Osteoblast (primary cell): ENCODE measurements around the gene ANTXRL. TPM values are rescaled to one million over a fixed set of nuclear protein-coding genes. Genes with fewer than 3 reads are reported as not detected.
"Not testable (repeated sequence)": the region's sequence is repeated elsewhere in the genome, so short reads cannot be mapped to it uniquely, and the experiment has no call there.

ENCODE experiments used
- DNase-seq: peaks from one replicate; pipeline ENCODE4 v3.0.0; 2011; ENCODE audit warnings: low spot score, mixed read lengths; ENCODE audit not compliant: insufficient read length; ENCODE audit errors: missing footprints
- H2AFZ ChIP-seq: 2 replicates; pipeline ENCODE4 v1.6.0; 2011; ENCODE audit warnings: mild to moderate bottlenecking, low read length
- H3K27ac ChIP-seq: 2 replicates; pipeline ENCODE4 v1.5.1; 2011; ENCODE audit warnings: mild to moderate bottlenecking, low read depth, low read length, moderate library complexity
- H3K27me3 ChIP-seq: 2 replicates; pipeline ENCODE4 v1.6.0; 2012; ENCODE audit warnings: mild to moderate bottlenecking, control low read depth, inconsistent platforms, low read length, moderate library complexity; ENCODE audit not compliant: insufficient read depth
- H3K36me3 ChIP-seq: 2 replicates; pipeline ENCODE4 v1.5.1; 2011; ENCODE audit warnings: mild to moderate bottlenecking, low read length, control low read depth, moderate library complexity; ENCODE audit not compliant: insufficient read depth
- H3K4me1 ChIP-seq: 2 replicates; pipeline ENCODE4 v1.5.1; 2011; ENCODE audit warnings: mild to moderate bottlenecking, low read length, control low read depth, moderate library complexity; ENCODE audit not compliant: insufficient read depth
- H3K4me2 ChIP-seq: 2 replicates; pipeline ENCODE4 v1.6.0; 2011; ENCODE audit warnings: mild to moderate bottlenecking, low read length; ENCODE audit not compliant: insufficient read depth
- H3K4me3 ChIP-seq: fragments of 200-600 bp; sonication (generic); 3 replicates; pipeline ENCODE4 v1.5.1; 2012; ENCODE audit warnings: mild to moderate bottlenecking, low read length, inconsistent platforms; ENCODE audit not compliant: insufficient read depth
- H3K79me2 ChIP-seq: 2 replicates; pipeline ENCODE4 v1.6.0; 2012; ENCODE audit warnings: mild to moderate bottlenecking, low read length, control low read depth, inconsistent platforms; ENCODE audit not compliant: insufficient read depth
- H3K9me3 ChIP-seq: 2 replicates; pipeline ENCODE4 v1.5.1; 2011; ENCODE audit warnings: low read depth, low read length, control low read depth
- H4K20me1 ChIP-seq: 2 replicates; pipeline ENCODE4 v1.6.0; 2012; ENCODE audit warnings: mild to moderate bottlenecking, low read length, control low read depth; ENCODE audit not compliant: insufficient read depth
- total RNA-seq: library from RNA; depleted of rRNA; stranded (reverse); fragments of >200 nt; gene quantifications from 2 replicates; pipeline ENCODE4 v1.2.3, GENCODE V29; 2012
- TF ChIP-seq, protein P1 (sequence below): IDR thresholded peaks from 2 replicates; pipeline ENCODE4 v1.5.1; 2011; ENCODE audit warnings: mild to moderate bottlenecking, low read depth, low read length, moderate library complexity; ENCODE audit errors: extremely low read depth

Gene ANTXRL
- total RNA-seq, 1 donor: not detected

DNA sequence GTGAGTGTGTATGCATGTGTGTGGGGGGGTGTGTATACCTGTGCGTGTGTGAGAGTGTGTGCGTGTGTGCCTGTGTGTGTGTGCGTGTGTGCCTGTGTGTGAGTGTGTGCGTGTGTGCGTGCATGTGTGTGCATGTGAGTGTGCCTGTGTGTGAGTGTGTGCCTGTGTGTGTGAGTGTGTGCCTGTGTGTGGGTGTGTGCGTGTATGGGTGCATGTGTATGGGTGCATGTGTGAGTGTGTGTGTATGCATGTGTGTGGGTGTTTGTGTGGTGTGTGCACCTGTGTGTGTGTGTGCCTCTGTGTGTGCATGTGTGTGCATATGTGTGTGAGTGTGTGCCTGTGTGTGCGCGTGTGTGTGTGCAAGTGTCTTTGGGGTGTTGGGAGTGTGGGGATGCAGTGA is 6.4 kb downstream of the ANTXRL start:
- DNase-seq: no peak
- Histone ChIP-seq H3K36me3 (no peaks in the 10 kb centered on the region), H3K79me2 (no peaks in the 10 kb centered on the region), H4K20me1 (no peaks in the 10 kb centered on the region), H3K27me3 (no peaks in the 10 kb centered on the region), H3K4me1 (no peaks in the 10 kb centered on the region), H3K27ac (no peak overlapping the region), H3K9me3 (no peaks in the 10 kb centered on the region), H2AFZ (no peak overlapping the region), H3K4me2 (no peak overlapping the region), H3K4me3 (no peak overlapping the region)
- TF ChIP-seq, protein P1, sequence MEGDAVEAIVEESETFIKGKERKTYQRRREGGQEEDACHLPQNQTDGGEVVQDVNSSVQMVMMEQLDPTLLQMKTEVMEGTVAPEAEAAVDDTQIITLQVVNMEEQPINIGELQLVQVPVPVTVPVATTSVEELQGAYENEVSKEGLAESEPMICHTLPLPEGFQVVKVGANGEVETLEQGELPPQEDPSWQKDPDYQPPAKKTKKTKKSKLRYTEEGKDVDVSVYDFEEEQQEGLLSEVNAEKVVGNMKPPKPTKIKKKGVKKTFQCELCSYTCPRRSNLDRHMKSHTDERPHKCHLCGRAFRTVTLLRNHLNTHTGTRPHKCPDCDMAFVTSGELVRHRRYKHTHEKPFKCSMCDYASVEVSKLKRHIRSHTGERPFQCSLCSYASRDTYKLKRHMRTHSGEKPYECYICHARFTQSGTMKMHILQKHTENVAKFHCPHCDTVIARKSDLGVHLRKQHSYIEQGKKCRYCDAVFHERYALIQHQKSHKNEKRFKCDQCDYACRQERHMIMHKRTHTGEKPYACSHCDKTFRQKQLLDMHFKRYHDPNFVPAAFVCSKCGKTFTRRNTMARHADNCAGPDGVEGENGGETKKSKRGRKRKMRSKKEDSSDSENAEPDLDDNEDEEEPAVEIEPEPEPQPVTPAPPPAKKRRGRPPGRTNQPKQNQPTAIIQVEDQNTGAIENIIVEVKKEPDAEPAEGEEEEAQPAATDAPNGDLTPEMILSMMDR: no peak

DNA sequence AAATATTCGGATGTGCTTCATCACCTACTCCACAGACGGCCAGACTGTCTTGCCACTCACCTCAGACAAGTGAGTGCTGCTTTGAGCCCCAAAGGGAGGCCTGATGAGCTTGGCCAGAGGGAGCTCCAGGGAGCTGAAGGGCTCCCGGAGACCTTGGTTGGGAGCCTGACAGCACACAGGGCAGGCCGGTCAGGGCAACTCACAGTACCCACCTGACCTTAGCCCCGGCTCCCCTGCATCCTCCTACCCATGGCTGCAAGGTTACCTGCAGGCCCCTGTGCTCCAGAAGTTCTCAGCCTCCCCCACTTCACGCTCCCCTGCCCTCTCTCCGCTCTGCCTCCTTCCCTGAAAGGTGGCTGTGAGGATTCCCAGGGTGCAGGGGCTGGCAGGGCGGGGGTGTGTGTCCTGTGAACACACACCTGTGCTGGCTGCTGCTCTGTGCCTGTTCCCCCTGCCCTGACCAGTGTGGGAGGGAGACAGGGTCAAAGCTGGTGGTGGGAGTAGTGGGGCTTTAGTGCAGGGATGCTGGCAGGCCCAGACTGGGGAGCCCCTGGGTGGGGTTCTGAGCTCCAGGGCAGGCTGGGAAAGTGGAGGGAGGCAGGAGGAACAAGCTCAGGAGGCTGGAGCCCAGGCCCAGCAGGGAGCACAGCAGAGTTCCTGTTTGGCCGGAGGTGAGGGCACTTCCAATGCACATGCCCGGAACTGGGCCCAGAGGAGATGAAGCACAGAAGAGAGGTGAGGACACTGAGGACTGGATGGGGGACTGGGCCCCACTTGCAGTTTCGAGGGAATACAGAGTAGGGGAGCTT is 7.2 kb downstream of the ANTXRL start:
- Histone ChIP-seq H3K9me3 (no peaks in the 10 kb centered on the region), H3K4me2 (no peak overlapping the region), H3K27me3 (no peaks in the 10 kb centered on the region), H3K4me3 (no peak overlapping the region), H3K36me3 (no peaks in the 10 kb centered on the region), H3K27ac (no peak overlapping the region), H3K79me2 (no peaks in the 10 kb centered on the region), H4K20me1 (no peaks in the 10 kb centered on the region), H3K4me1 (no peaks in the 10 kb centered on the region), H2AFZ (no peak overlapping the region)
- TF ChIP-seq, protein P1: peak; percentile 31
- peak; percentile 19 for DNase-seq

DNA sequence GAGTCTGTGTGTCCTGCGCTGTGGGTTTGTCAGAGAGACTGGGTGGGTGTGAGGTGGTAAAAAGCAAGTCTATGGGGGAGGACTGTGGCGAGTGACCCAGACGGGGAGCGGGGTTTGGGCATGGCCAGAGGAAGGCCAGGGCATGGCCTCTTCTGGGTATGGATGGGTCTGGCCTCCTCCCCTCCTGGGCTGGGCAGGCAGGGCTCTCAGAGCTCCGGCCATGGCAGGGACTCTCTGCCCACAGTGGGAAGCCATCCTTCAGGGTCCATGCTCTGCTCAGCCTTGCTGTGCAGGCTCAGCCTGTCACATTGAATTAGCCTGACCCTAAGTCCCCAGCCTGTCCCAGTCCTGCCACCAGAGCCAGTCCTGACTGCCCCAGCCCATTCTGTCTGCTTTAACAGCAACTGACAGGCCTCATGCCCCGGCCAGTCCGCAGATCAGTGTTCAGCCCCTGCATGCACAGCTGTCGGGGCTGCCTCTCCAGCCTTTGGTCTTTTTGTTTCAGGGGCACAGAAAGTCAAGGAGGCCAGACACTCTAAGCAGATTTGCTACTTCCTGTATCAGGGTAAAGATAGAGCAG is 7.9 kb downstream of the ANTXRL start:
- TF ChIP-seq, protein P1: no peak
- no peak overlapping the region for H3K27ac ChIP-seq

DNA sequence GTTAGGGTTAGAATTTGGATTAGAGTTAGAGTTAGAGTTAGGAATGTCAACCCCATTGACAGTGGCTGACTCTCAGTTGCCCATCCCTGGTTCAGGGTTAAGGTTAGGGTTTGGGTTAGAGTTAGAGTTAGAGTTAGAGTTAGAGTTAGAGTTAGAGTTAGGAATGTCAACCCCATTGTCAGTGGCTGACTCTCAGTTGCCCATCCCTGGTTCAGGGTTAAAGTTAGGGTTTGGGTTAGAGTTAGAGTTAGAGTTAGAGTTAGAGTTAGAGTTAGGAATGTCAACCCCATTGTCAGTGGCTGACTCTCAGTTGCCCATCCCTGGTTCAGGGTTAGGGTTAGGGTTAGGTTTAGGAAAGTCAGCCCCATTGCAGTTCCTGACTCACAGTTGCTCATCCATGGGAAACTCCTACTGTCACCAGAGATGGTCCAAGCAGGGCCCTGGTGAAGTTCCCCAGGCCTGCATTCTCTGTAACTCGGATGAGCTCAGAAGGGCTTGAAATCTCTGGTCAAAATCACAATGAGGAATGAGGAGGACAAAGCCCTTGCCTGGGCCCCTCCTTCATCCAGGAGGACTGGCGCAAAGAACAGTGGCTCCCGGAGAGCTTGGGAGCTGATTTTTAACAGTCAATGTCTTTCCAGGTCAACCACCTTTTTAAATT is 8.7 kb downstream of the ANTXRL start:
- H3K4me3 ChIP-seq, H3K27ac ChIP-seq, H3K27me3 ChIP-seq, H3K9me3 ChIP-seq, H3K4me1 ChIP-seq, H4K20me1 ChIP-seq, DNase-seq, H3K4me2 ChIP-seq, H3K36me3 ChIP-seq, H2AFZ ChIP-seq, H3K79me2 ChIP-seq: not testable (repeated sequence)

More for the DNA sequence above, 7.9 kb downstream of the ANTXRL start:
- H3K36me3 ChIP-seq: no peaks in the 10 kb centered on the region
- H4K20me1 ChIP-seq: no peaks in the 10 kb centered on the region
- H3K27me3 ChIP-seq: no peaks in the 10 kb centered on the region
- H3K4me2 ChIP-seq: no peak overlapping the region
- no peak overlapping the region for H3K4me3 ChIP-seq
- no peaks in the 10 kb centered on the region for H3K9me3 ChIP-seq
- H3K79me2 ChIP-seq: no peaks in the 10 kb centered on the region
- no peaks in the 10 kb centered on the region for H3K4me1 ChIP-seq
- no peak overlapping the region for H2AFZ ChIP-seq
- no peak for DNase-seq

DNA sequence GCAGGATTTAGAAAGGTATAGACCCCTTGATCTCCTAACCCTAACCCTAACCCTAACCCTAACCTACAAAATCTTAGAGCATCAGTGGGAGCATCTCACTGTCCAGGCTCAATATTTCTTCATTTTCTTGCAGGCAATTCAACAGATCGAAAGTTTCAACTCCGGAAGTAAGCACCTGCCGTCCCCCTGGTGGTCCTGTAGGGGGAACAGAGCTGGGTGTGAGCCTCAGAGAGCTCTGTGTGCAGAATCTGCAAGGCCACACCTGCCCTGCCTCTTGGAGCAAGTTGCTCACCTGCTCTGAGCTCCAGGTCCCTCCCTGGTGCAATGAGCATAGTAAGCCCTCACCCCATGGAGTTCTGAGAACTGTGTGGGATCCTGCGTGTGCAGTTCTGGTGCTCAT is 9.3 kb downstream of the ANTXRL start:
- not testable (repeated sequence) for H3K4me2 ChIP-seq, H3K79me2 ChIP-seq, H3K9me3 ChIP-seq, H3K4me1 ChIP-seq, H3K27ac ChIP-seq, H2AFZ ChIP-seq, H3K27me3 ChIP-seq, H3K4me3 ChIP-seq, DNase-seq, H3K36me3 ChIP-seq, H4K20me1 ChIP-seq
